Raji (cell line): Measurements from ENCODE around the gene RNF130.

Experiments used
- POLR2A ChIP-seq: IDR thresholded peaks from 2 replicates; pipeline ENCODE4 v1.6.1; 2011; ENCODE audit warnings: low read depth, low read length, control low read depth; ENCODE audit not compliant: insufficient read depth

RNF130 gene

DNA sequence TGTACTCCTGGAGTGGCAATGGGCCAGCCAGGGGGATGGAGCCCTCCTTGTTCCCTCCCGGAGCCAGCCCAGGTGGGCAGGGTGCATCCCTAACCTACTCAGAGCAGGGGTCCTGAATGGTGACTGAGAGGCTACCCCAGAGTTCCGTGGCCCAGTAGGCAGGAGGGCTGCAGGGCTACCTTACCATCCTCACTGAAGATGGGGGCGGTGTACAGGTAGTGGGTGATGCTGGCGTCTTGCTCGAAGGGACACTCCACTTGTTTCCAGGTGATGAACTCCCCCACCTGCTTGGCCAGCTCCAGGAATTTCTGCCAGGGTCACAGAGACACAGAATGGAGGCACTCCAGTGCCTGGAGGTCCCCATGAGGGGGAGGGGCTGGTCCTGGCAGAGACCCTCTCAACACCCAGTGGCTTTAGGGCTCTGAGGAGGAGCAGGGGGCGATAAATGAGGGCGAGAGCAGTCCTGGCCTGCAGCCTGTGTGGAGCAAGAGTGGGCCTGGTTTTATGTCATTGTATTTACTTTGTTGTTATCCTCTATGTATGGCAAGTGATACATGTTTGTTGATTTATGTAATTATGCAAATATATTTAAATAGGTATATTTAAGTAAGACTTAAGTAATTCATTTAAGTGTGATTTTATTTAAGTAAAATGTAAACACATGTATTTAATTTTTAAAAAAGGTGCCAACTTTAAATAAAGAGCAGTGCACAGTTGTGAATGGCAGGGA is 39.9 kb upstream of the RNF130 start:
- TF ChIP-seq POLR2A = no peak

- TF ChIP-seq POLR2A = no peak
Observed at GRCh38 chr5:180109920-180110319, 38.4 kb upstream of the RNF130 start.

DNA sequence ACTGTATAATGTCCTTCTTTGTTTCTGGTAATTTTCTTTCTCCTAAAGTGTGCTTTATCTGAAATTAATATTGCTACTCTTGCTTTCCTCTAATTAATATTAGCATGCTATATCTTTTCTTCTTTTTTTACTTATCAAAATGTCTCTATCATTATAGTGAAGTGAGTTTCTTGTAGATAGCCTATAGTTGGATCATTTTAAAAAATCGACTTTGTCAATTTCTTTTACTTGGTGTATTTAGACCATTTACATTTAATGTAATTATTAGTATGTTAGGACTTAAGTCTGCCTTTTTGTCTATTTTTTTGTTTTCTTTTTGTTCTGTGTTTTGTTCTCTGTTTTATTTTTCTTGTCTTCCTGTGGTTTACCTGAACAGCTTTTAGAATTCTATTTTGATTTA is 35.4 kb upstream of the RNF130 start:
- TF ChIP-seq POLR2A = no peak

DNA sequence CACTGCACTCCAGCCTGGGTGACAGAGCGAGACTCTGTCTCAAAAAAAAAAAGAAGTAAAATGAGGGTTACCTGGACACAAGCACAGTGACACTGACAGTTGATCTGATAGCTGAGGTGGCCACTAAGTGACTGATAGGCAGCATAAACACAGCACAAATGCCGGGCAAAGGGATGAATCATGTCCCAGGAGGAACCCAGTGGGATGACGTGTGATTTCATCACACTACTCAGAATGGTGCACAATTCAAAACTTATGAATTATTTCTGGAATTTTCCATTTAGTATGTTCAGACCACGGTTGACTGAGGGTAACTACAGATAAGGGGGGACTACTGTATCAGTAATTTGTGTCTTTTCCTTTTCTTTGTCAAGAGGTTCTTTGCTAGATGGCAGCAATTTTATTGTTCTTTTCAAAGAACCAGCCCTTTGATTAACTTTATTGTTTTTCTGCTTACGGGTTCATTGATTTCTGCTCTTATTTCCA is 34.3 kb upstream of the RNF130 start:
- no peak for TF ChIP-seq POLR2A

GRCh38 chr5:180104168-180104530 is 32.6 kb upstream of the RNF130 start:
- no peak for TF ChIP-seq POLR2A

- no peak for TF ChIP-seq POLR2A
Observed at GRCh38 chr5:180103487-180104167, 32.1 kb upstream of the RNF130 start.

DNA sequence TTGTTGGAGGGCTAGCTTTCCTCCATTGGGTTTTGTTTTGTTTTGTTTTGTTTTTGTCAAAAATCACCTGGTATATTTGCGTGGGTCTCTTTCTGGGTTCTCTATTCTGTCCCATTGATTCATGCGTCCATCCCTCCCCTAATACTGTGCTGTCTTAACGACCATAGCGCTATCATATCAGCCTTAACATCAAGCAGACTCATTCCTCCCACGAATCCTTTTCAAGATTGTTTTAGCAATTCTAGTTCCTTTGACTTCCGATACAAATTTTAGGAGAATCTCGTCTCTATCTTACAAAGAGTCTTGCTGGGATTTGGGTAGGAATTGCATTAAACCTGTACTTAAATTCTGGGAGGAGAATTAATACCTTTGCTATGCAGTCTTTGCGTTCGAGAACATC is 31.1 kb upstream of the RNF130 start:
- no peak for TF ChIP-seq POLR2A

- TF ChIP-seq POLR2A = no peak
Observed at GRCh38 chr5:180101451-180102105, 30.0 kb upstream of the RNF130 start.

DNA sequence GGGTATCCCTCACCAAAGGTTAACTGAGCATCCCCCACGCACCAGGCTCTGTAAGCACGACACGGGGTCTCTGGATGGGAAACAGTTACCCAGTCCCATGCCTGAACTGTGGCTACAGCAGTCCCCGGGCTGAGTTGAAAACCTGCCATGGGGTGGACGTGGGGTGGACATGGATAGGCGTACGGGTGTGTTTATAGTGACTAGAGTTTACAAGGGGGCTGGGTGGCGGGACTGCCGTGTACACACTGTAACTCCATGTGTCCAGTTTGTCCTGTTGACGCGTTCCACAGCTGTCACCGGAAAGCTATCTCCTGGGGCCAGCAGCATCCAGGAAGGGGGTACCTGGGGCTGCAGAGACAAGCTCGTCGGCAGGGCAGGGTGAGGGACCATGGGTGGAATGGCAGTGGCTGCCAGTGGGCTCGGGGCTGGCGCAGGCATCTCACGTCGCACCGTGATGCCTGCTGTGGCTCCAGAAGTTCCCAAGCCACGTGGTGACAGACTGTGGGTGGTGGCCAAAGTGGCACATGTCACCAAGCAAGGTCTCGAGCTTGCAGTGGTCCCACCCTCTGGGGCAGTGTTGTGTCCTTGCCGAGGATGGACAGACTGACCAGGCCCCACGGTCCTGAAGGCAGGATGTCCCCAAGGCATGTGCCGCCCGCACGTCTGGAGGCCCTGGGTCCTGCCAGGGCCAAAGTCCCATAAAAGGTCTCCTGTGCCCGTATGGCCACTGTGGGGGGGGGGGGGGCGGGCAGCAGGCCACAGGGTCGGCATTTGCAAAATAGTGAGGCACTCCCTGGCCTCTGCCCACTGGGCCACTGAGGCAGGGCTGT is 29.3 kb upstream of the RNF130 start:
- no peak for TF ChIP-seq POLR2A

DNA sequence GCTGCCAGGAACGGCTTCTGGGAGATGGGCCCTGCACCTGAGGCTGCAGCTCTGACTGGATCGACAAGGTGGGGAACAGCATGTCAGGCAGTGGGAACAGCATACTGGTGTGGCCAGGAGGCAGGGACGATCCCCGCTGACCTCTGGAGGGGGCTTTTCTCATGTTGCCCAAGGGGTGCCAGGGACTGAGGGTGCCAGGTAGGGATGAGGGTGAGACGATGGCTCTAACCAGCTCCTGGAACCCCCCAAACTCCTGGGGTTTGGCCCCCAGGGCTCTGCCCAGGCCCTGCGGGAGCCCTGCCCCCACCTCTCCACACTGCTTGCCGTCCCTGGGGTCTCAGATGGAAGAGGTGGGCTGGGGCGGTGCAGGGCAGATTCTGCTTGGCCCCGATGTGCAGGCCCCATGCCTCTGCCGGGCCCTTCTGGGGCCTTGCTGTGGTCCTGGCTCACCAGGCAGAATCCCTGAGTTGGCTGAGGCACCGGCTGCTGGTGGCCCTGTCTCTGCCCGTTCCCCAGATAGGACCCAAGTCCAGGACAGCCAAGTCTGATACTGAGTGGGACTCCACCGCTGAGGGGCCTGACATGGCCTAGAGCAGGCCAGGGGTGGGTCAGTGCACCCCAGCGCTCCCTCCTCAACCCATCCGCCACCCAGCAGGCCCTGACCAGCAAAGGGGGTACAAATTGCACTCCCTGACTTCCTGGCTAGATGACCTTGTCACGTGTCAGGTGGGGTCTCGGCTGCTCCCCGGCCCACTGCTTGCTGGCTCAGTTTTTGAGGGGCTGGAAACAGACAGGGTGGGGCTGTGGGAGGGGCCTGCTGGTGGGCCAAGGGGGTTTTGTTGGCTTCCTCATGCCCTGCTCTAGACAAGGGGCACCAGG is 28.4 kb upstream of the RNF130 start:
- no peak for TF ChIP-seq POLR2A

GRCh38 chr5:180098991-180099732 is 27.6 kb upstream of the RNF130 start:
- TF ChIP-seq POLR2A = no peak

GRCh38 chr5:180098526-180098925 is 27.0 kb upstream of the RNF130 start:
- TF ChIP-seq POLR2A = no peak

DNA sequence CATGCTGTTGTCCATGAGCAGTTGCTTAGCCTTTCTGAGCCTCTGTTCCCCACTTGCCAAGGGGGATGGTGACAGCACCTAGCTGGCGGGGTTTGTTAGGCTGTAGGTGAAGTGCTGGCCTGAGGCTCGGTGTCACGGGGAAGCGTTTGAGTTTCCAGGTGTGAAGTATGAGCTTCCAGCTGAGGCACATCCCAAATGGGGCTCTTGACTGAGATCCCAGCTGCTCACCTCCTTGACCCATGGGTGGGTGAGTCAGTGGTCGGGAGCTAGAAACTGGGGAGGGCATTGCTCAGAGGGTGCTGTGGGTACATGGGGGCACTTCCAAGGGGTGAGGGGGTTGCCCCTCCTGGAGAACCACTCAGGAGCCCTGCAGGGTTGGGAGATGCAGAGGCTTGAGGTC is 26.4 kb upstream of the RNF130 start:
- no peak for TF ChIP-seq POLR2A
